Thoracic aorta (tissue), 2 donors: Measurements from ENCODE around the gene BCAS1. TPM values are rescaled to one million over a fixed set of nuclear protein-coding genes. Genes with fewer than 3 reads are reported as not detected.

Source experiments
- ATAC-seq: fragments of 150-250 bp; one replicate; pipeline ENCODE4 v1.8.0; 2017; ENCODE audit warnings: low read depth; ENCODE audit not compliant: insufficient number of reproducible peaks, low FRiP score
- DNase-seq: peaks from one replicate; pipeline ENCODE4 v3.0.0-alpha.2; 2020; ENCODE audit warnings: low spot score
- H3K27ac ChIP-seq, 2 donors: fragments of 200-600 bp; sonication (generic); 1 replicate in 1 of 2; 2 replicates in 1 of 2; pipeline ENCODE4 v1.5.1; 2016; ENCODE audit warnings: mild to moderate bottlenecking in 2 of 2, moderate library complexity in 2 of 2
- H3K27me3 ChIP-seq: fragments of 200-600 bp; sonication (generic); replicated peaks from 2 replicates; pipeline ENCODE4 v1.6.0; 2016; ENCODE audit warnings: mild to moderate bottlenecking; ENCODE audit not compliant: insufficient read depth
- H3K36me3 ChIP-seq: fragments of 200-600 bp; sonication (generic); one replicate; pipeline ENCODE4 v1.5.1; 2016
- H3K4me1 ChIP-seq, 2 donors: fragments of 200-600 bp; sonication (generic); 1 replicate in 1 of 2; 2 replicates in 1 of 2; pipeline versions ENCODE4 v1.5.1 to v1.6.0; 2016; ENCODE audit warnings: low read depth in 2 of 2, mild to moderate bottlenecking in 1 of 2; ENCODE audit not compliant: control insufficient read depth in 1 of 2
- H3K4me3 ChIP-seq: fragments of 200-600 bp; sonication (generic); 2 replicates; pipeline ENCODE4 v1.5.1; 2016; ENCODE audit warnings: mild to moderate bottlenecking
- H3K9me3 ChIP-seq: fragments of 200-600 bp; sonication (generic); 2 replicates; pipeline ENCODE4 v1.5.1; 2016
- total RNA-seq, 2 donors: library from RNA; depleted of rRNA; stranded (reverse); fragments of >200 nt; gene quantifications; one replicate each; pipeline versions ENCODE4 v1.1.0 to v1.2.3, GENCODE V29; 2016
- TF ChIP-seq, protein P1 (sequence below): fragments of 200-600 bp; sonication (generic); IDR thresholded peaks from one replicate; pipeline ENCODE4 v1.5.1; 2019; ENCODE audit warnings: antibody characterized with exemption

The BCAS1 gene
- total RNA-seq, 2 donors from 2014 or later = under 0.01 to 3.6 TPM

DNA sequence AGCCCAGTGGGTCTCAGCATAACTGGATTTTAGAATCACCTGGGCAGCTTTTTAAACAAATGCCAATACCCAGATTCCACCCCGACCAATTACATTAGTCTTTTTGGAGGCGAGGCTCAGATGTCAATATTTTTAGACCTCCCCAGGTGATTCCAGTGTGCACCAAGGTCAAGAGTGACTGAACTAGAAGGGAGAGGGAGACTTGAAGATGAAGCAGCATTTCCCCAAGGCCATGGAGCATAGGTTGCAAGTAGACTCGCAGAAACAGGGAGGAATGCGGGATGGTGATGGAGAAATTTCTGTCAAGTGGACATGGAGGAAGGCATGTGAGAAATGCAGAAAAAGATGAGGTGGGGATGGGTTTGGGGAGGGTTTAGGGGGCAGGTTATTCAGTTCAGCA lies 64.9 kb downstream of the BCAS1 start:
- no peaks in the 10 kb centered on the region for H3K9me3 ChIP-seq
- ATAC-seq (no peak), DNase-seq (no peak)
- TF ChIP-seq, protein P1, sequence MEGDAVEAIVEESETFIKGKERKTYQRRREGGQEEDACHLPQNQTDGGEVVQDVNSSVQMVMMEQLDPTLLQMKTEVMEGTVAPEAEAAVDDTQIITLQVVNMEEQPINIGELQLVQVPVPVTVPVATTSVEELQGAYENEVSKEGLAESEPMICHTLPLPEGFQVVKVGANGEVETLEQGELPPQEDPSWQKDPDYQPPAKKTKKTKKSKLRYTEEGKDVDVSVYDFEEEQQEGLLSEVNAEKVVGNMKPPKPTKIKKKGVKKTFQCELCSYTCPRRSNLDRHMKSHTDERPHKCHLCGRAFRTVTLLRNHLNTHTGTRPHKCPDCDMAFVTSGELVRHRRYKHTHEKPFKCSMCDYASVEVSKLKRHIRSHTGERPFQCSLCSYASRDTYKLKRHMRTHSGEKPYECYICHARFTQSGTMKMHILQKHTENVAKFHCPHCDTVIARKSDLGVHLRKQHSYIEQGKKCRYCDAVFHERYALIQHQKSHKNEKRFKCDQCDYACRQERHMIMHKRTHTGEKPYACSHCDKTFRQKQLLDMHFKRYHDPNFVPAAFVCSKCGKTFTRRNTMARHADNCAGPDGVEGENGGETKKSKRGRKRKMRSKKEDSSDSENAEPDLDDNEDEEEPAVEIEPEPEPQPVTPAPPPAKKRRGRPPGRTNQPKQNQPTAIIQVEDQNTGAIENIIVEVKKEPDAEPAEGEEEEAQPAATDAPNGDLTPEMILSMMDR = no peak
- H3K27me3 ChIP-seq = no peaks in the 10 kb centered on the region
- H3K4me3 ChIP-seq = no peak overlapping the region
- no peak overlapping the region for H3K27ac ChIP-seq
- H3K36me3 ChIP-seq = no peaks in the 10 kb centered on the region
- H3K4me1 ChIP-seq = no peaks in the 10 kb centered on the region

GRCh38 chr20:54004445-54004844 lies 65.9 kb downstream of the BCAS1 start:
- H3K27me3 ChIP-seq = no peaks in the 10 kb centered on the region
- no peak overlapping the region for H3K27ac ChIP-seq
- no peak overlapping the region for H3K4me3 ChIP-seq
- TF ChIP-seq, protein P1 = no peak
- no peaks in the 10 kb centered on the region for H3K36me3 ChIP-seq
- H3K4me1 ChIP-seq = no peaks in the 10 kb centered on the region
- no peak for ATAC-seq
- H3K9me3 ChIP-seq = no peaks in the 10 kb centered on the region
- DNase-seq = no peak

DNA sequence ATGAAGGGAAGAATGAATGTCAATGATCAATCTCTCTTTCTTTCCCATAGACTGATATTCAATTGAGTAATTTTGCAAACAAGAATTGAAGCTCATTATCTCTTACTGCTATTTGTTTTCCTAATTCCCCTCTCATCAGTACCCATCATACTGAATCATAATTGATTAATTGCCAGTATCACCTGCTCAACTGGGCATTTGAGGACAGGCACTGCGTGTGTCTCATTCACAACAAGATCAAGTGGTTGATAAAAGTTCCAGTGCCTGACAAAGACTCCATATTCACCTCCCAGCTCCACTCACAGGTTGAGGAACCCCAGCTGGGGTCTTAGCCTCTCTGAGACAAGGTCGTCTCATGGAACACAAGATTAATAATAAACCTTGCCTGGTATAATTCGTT lies 67.7 kb downstream of the BCAS1 start:
- no peaks in the 10 kb centered on the region for H3K9me3 ChIP-seq
- no peaks in the 10 kb centered on the region for H3K36me3 ChIP-seq
- H3K27ac ChIP-seq = no peak overlapping the region
- TF ChIP-seq, protein P1 = no peak
- no peak overlapping the region for H3K4me3 ChIP-seq
- no peaks in the 10 kb centered on the region for H3K4me1 ChIP-seq
- H3K27me3 ChIP-seq = no peaks in the 10 kb centered on the region
- no peak for ATAC-seq
- no peak for DNase-seq

DNA sequence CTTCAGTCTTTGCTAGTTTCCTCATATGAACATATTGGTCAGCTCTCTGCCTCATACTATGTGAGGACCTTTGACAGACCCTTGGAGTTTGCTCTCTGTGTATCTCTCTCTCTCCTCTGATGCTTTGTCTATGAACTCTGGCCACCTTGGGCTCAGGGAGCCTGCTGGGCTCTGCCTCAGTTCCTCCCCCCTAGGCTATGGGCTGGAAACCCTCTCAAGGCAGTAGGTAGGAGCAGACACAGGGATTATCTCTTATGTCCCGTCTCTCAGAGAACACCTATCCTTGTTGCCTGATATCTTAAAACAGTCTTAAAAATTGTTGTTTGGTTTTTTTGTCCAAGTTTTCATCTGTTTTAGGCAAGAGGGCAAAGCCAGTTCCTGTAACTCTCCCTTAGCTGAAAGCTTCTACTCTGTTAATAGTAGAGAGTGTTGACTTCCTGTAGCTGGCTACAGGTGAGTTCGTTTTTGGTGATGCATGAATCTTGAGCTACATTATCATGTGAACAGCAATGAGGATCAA lies 68.3 kb downstream of the BCAS1 start:
- ATAC-seq (no peak), DNase-seq (no peak)
- H3K9me3 ChIP-seq = no peaks in the 10 kb centered on the region
- no peak overlapping the region for H3K27ac ChIP-seq
- TF ChIP-seq, protein P1 = no peak
- no peak overlapping the region for H3K4me3 ChIP-seq
- H3K4me1 ChIP-seq = no peaks in the 10 kb centered on the region
- no peaks in the 10 kb centered on the region for H3K36me3 ChIP-seq
- no peaks in the 10 kb centered on the region for H3K27me3 ChIP-seq

- DNase-seq (no peak), ATAC-seq (no peak)
- H3K27ac ChIP-seq = no peak overlapping the region
- H3K9me3 ChIP-seq = no peaks in the 10 kb centered on the region
- TF ChIP-seq, protein P1 = no peak
- no peaks in the 10 kb centered on the region for H3K4me1 ChIP-seq
- H3K27me3 ChIP-seq = no peaks in the 10 kb centered on the region
- no peak overlapping the region for H3K4me3 ChIP-seq
- no peaks in the 10 kb centered on the region for H3K36me3 ChIP-seq
These were observed 69.5 kb downstream of the BCAS1 start for GRCh38 chr20:54000914-54001313.
